GM19023 (cell line): ENCODE data around the gene ST14.

Source experiments
- ATAC-seq: cut with Tn5 transposase; IDR thresholded peaks from one replicate; pipeline ENCODE4 v1.9.1; 2021; ENCODE audit warnings: mild to moderate bottlenecking, moderate library complexity; ENCODE audit not compliant: unreplicated experiment

Gene ST14

DNA sequence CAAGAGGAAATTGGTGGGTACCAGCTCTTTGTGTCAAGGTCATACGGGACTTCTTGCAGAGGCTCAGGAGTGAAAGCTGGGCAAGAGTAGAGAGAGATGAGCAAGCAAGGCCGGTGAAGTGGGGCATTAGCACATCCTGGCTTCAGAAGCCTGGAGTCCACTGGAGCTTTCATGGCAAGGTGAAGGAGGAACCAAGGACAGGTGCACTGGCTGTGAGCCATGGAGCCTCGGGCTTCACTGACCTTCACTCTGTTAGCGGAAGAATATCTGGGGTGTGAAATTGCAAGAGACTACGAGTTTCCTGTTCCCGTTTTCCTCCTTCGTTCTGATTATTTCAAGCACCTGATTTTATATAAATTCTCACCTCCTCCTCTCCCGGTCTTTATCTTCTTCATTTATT lies 25.9 kb upstream of the ST14 start:
- ATAC-seq: no peak

GRCh38 chr11:130136107-130136506 lies 23.5 kb upstream of the ST14 start:
- ATAC-seq: no peak

- ATAC-seq: no peak
Observed at GRCh38 chr11:130137999-130138398, 21.6 kb upstream of the ST14 start.

DNA sequence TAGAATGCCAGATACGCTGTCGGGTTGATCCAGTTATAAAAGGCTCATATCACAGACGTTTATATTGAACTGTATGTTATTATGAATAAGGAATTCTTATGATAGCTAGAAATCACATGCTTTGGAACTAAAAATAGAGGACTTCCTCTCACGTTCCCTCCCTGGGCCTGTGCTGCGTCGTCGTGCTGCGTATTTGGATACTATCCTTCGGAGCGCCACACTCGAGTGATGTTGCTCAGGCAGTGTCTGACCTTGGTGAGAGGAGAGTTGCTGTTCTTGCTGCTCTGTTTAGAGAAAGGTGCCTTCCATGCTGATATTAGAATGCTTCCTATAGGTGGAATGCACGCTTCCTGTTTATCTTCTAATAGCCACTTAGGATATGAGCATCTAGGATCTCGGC lies 20.2 kb upstream of the ST14 start:
- ATAC-seq: no peak

DNA sequence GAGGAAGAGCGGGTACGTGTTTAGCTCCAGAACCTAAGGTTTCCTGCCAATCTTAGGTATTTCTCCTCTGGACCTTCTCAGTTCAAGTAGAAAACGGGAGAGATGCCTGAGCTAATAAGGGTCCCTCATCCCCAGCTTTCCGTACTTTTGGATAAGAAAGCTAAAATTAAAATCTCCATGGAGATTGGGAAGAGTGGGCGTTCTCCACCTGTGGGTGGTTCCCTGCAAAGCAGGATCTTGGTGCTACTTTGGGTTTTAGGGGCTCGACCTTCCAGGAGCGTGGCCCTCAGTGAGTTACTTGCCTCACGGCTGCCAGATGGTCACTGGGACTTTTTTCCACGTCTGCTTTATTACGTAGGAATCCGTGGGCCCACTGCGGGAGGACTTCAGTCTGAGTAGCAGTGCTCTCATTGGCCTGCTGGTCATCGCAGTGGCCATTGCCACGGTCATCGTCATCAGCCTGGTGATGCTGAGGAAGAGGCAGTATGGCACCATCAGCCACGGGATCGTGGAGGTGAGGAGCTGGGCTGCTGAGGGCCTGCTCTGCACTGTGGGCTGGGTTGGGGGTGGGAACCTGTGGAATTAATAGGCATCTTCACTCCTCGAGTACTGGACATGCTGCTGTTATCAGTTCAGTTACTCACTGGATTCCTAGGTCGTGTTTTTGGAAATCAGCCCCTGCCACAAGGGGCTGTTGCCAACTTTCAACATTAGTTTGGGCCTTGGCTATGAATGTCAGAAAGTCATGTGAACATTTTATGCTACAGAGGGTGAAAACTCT lies 17.8 kb upstream of the ST14 start:
- no peak for ATAC-seq

GRCh38 chr11:130144141-130144540 lies 15.4 kb upstream of the ST14 start:
- no peak for ATAC-seq

DNA sequence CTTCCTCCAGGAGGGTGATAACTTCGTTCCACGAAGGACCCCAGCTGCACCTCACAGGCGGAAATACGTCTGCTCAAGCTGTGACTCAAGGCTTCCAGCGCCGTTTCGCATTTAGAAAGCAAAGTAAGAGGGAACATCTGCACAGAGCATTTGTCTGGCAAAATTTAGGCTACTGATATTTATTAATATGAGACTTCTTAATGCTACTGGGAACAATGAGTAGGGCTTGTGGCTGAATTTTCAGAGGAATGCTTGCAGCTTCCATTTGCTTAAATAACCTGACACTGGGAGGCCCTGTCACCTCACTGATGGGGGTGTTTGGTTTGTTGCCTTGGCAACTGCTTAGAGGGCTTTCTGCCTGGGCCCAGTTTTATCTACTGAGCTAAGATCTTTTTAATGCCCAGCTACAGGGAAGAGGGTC lies 14.7 kb upstream of the ST14 start:
- no peak for ATAC-seq

- no peak for ATAC-seq
Observed at GRCh38 chr11:130145311-130145812, 14.2 kb upstream of the ST14 start.

DNA sequence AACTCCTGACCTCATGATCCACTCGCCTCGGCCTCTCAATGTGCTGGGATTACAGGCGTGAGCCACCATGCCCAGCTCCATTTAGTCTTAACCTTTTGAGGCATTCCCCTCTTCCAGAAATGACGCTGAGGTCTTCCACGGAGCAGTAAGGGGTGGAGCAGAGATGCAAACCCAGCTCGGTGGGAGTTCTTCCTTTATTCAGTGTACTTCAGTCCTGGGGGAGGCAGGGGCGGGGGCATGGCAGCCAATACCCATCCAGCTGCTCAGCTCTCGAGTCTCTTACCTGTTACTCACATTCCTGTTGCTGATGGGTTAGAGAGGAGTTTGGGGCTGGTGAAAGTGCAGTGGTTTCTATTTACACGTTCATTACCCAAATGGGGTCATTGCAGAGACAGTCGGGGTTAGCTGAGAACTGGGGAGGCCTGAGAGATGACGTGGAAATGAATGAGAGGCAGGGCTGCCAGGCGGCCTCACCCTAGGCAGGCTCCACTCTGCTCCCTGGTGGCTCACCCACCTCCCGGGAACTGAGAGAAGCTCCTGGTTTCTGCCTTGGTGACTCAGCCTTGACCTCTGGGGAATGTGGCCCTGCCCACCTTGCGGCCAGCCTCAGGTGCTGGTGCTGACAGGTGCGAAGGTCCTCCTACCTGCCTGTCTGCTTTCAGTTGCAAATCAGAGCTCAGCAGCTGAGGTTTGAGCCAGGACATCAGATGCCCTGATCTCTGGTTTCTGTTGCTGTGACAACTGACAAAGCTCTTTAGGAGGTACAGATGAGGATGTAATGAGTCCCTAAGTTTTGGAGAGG lies 13.4 kb upstream of the ST14 start:
- ATAC-seq: no peak

DNA sequence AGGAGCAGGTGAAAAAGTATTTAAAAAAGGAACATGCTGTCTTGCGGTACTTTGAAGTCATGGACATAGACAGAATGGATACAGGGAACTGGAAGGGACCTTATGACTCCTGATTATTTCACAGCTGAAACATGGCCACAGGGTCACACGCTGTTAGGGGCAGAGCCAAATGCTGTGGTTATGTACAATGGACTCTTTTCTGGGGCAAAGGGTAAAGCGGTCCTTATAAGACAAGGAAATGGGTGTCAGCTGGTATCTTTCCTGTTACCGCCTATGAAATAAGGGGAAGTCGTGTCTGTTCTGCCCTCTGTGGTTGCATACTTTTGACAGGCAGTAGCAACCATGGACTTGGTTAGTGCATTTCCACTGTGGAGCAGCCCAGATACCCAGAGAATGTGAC lies 12.8 kb upstream of the ST14 start:
- no peak for ATAC-seq

- no peak for ATAC-seq
Observed at GRCh38 chr11:130148796-130149326, 10.7 kb upstream of the ST14 start.

DNA sequence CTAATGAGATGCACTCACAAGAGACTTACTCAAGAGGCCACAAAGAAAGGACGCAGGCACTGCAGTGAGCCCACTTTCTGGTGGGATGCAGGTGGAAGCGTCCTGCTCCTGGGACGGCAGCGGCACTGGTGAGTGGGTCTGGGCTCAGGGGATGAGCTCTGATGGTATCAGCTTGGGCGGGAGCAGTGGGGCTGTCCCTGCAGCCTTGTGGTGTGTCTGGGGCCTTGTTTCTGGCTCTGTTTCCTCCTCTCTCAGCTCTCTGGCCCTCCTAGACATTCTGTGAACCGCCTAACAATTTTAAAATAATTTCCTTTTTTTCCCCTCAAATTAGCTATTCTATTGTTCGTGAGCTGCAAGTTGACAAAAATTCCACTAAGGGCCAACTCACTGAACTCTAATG lies 8.8 kb upstream of the ST14 start:
- peak; percentile 61 for ATAC-seq

DNA sequence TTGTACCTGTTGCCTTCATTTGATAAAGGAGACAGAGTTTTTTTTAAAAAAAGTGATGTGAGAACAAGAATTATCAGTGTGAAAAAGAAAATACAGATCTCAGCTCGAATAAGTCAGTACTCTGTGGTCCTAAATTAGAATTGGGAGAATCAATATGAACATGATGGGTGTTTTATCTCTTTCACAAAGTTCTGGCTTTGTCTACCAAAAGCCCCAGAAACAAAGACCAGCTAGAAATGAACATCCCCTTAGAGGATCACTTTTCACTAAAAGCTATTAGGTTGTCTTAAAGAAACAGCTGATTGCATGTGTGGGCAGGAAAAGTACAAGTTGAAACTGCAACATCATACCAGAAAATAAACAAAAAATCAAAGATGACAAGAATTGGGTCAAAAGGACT lies 8.4 kb upstream of the ST14 start:
- no peak for ATAC-seq

DNA sequence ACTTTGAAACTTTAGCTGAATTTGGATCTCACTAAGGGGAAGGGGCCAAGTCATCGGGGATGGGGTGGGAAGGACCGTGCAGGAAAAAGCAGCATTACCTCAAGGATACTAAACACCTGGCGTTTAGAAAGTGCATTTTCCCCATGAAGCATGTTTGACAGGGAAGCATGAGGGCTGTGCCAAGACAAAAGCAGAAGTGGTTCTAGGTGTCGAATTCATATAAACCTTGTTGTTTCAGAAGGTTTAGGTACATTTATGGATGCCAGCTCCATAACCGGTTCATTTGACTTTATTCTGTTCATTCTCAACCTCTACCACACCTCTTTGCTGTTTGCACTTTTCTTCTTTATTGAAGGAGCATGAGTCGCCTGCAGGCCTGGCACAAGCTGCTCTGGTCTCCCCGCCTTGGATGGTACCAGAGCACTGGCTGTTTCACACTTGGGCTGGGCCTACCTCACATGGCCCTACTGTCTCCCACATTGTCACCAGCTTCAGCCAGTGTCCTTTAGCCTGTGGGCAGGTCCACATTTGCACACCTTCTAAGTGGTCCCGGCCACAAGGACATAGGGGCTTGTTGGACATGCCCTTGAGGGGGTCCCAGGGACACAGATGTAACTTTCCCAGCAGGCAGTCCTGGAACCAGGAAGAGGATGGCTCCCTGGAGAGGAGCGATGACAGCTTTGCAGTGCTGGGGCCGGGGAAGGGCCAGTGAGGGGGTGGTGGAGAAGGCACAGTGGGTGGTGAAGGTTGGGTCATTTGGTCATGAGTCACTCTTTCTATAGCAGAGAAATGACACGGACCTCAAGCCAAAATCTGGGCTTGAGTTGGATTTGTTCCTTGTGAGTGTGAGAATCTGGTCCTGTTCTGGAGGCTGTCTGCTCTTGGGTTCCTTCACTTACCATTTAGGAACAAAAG lies 3.2 kb upstream of the ST14 start:
- ATAC-seq: no peak

GRCh38 chr11:130157101-130157500 lies 2.5 kb upstream of the ST14 start:
- ATAC-seq: no peak

- ATAC-seq: no peak
Observed at GRCh38 chr11:130157840-130158239, 1.7 kb upstream of the ST14 start.

DNA sequence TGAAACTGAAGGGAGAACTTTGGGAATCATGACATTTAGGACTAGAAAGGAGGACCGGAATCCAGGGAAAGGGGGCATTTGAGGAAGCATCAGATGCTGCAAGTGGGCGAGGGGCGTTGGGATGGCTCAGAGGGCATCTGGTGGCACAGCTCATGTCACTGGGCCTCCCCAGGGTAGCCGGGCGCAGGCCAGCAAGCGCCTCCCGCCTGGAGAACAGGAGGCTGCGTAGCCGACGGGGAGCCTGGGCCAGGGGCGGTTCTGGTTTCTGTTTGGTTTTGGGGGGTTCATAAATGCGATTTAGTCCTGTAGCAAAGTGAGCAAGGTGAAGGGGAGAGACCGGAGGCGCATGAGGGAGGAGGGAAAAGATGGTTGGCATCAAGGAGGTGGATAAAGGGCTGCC lies 443 bp upstream of the ST14 start:
- no peak for ATAC-seq

- no peak for ATAC-seq
Observed at GRCh38 chr11:130160498-130161155, 1.0 kb downstream of the ST14 start.

GRCh38 chr11:130161441-130162145 lies 2.0 kb downstream of the ST14 start:
- ATAC-seq: no peak

DNA sequence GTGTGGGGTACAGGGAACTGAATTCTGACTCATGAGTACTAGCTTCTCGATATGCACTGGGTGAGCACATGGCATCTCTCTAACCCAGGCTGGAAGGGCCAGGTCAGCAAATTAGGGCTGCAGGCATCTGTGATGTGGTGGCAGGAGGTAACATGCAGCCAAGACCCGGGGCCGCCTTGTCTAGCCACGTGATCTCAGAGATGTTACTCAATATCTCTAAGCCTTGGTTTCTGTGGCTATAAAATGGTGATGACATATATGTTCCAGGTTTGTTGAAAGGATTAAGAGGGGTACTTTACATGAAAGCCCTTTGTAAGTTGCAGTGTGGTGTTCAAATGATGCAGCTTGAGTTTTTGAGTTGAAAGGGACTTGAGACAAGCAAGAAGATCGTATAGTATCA lies 3.2 kb downstream of the ST14 start:
- no peak for ATAC-seq
